Ovary (tissue), 3 donors: ENCODE data around the gene VWA7.

Experiments used
- POLR2A ChIP-seq: fragments of 450-650 bp; IDR thresholded peaks from one replicate; pipeline ENCODE4 v1.6.1; 2017; ENCODE audit warnings: antibody characterized with exemption, mild to moderate bottlenecking, moderate library complexity
- TF ChIP-seq, protein P1 (sequence below), 3 donors: fragments of 450-650 bp in 2 of 3; fragments of 200-600 bp in 1 of 3; IDR thresholded peaks; one replicate each; pipeline versions ENCODE4 v1.5.1 to v1.8.0; 2016 to 2022; ENCODE audit warnings: antibody characterized with exemption in 3 of 3, mild to moderate bottlenecking in 1 of 3
- donor health status: DM: no; HTN: no; CAD: no.

DNA sequence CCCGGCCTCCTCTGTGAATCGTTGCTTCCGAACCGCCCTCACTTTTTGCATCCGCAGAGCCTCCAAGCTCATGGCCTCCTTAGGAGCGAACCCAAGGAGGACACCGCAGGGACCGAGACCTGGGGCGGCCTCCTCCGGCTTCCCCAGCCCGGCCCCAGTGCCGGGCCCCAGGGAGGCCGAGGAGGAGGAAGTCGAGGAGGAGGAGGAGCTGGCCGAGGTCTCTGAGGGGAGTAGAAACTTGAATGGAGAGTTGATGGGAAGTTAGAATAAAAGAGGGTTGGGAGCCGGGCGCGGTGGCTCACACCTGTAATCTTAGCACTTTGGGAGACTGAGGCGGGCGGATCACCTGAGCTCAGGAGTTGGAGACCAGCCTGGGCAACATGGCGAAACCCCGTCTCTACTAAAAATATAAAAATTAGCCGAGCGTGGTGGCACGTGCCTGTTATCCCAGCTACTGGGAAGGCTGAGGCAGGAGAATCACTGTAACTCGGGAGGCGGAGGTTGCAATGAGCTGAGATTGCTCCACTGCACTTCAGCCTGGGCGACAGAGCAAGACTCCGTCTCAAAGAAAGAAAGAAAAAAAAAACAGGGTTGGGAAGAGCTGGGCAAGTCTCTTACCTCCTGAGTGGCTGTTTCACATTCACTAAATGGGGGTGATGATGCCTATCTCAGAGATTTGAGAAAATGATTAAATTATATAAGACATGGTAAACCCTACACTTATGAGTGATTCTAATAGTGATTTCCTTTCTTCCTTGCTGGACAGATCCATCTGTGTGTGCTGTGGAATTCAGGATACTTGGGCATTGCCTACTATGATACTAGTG, 36.5 kb downstream of the VWA7 start:
- no peak for TF ChIP-seq POLR2A
- TF ChIP-seq, protein P1, sequence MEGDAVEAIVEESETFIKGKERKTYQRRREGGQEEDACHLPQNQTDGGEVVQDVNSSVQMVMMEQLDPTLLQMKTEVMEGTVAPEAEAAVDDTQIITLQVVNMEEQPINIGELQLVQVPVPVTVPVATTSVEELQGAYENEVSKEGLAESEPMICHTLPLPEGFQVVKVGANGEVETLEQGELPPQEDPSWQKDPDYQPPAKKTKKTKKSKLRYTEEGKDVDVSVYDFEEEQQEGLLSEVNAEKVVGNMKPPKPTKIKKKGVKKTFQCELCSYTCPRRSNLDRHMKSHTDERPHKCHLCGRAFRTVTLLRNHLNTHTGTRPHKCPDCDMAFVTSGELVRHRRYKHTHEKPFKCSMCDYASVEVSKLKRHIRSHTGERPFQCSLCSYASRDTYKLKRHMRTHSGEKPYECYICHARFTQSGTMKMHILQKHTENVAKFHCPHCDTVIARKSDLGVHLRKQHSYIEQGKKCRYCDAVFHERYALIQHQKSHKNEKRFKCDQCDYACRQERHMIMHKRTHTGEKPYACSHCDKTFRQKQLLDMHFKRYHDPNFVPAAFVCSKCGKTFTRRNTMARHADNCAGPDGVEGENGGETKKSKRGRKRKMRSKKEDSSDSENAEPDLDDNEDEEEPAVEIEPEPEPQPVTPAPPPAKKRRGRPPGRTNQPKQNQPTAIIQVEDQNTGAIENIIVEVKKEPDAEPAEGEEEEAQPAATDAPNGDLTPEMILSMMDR (IDR thresholded peaks at IDR 0.05) = no peak
